Measurements from ENCODE around the gene TRIP13.

Gene TRIP13

GRCh38 chr5:854217-854616 lies 38.5 kb upstream of the TRIP13 start:
- TF ChIP-seq FOXP2 (optimal IDR thresholded peaks at IDR 0.05; ENCODE audit: control extremely low read depth, extremely low read length, insufficient read depth) = no peak
- no peak for TF ChIP-seq POLR2AphosphoS5 (IDR thresholded peaks at IDR 0.05; ENCODE audit: borderline replicate concordance, low read depth, low read length)
- no peak for TF ChIP-seq EZH2 (IDR thresholded peaks at IDR 0.05)
- Histone ChIP-seq H3K9me3 (ENCODE audit: low read depth, low read length) (no peaks in the 10 kb centered on the region), H3K4me3 (no peak overlapping the region), H3K9ac (ENCODE audit: insufficient read length) (no peak overlapping the region), H3K27ac (no peak overlapping the region), H3K36me3 (ENCODE audit: insufficient read depth, low read length) (no peaks in the 10 kb centered on the region)
- no peak for DNase-seq (ENCODE audit: low read depth, low spot score)

- Histone ChIP-seq H3K36me3 (ENCODE audit: insufficient read depth, low read length) (no peaks in the 10 kb centered on the region), H3K27ac (no peak overlapping the region), H3K9ac (ENCODE audit: insufficient read length) (no peak overlapping the region), H3K9me3 (ENCODE audit: low read depth, low read length) (no peaks in the 10 kb centered on the region), H3K4me3 (no peak overlapping the region)
- TF ChIP-seq EZH2 (IDR thresholded peaks at IDR 0.05) = no peak
- no peak for TF ChIP-seq FOXP2 (optimal IDR thresholded peaks at IDR 0.05; ENCODE audit: control extremely low read depth, extremely low read length, insufficient read depth)
- no peak for TF ChIP-seq POLR2AphosphoS5 (IDR thresholded peaks at IDR 0.05; ENCODE audit: borderline replicate concordance, low read depth, low read length)
- DNase-seq (ENCODE audit: low read depth, low spot score) = no peak
Observed at GRCh38 chr5:854966-855743, 37.5 kb upstream of the TRIP13 start.

GRCh38 chr5:855771-856530 lies 36.7 kb upstream of the TRIP13 start:
- H3K9ac ChIP-seq (ENCODE audit: insufficient read length) = no peak overlapping the region
- no peaks in the 10 kb centered on the region for H3K36me3 ChIP-seq (ENCODE audit: insufficient read depth, low read length)
- H3K4me3 ChIP-seq = no peak overlapping the region
- no peak for TF ChIP-seq FOXP2 (optimal IDR thresholded peaks at IDR 0.05; ENCODE audit: control extremely low read depth, extremely low read length, insufficient read depth)
- TF ChIP-seq EZH2 (IDR thresholded peaks at IDR 0.05) = no peak
- no peak for TF ChIP-seq POLR2AphosphoS5 (IDR thresholded peaks at IDR 0.05; ENCODE audit: borderline replicate concordance, low read depth, low read length)
- no peaks in the 10 kb centered on the region for H3K9me3 ChIP-seq (ENCODE audit: low read depth, low read length)
- H3K27ac ChIP-seq = no peak overlapping the region
- DNase-seq (ENCODE audit: low read depth, low spot score) = no peak

- H3K36me3 ChIP-seq (ENCODE audit: insufficient read depth, low read length) = no peaks in the 10 kb centered on the region
- no peak for DNase-seq (ENCODE audit: low read depth, low spot score)
- no peak overlapping the region for H3K4me3 ChIP-seq
- no peak for TF ChIP-seq POLR2AphosphoS5 (IDR thresholded peaks at IDR 0.05; ENCODE audit: borderline replicate concordance, low read depth, low read length)
- TF ChIP-seq EZH2 (IDR thresholded peaks at IDR 0.05) = no peak
- TF ChIP-seq FOXP2 (optimal IDR thresholded peaks at IDR 0.05; ENCODE audit: control extremely low read depth, extremely low read length, insufficient read depth) = no peak
- no peak overlapping the region for H3K27ac ChIP-seq
- no peaks in the 10 kb centered on the region for H3K9me3 ChIP-seq (ENCODE audit: low read depth, low read length)
- H3K9ac ChIP-seq (ENCODE audit: insufficient read length) = no peak overlapping the region
Observed at GRCh38 chr5:856531-857425, 35.9 kb upstream of the TRIP13 start.

GRCh38 chr5:858726-859125 lies 34.0 kb upstream of the TRIP13 start:
- no peak for TF ChIP-seq EZH2 (IDR thresholded peaks at IDR 0.05)
- no peak for TF ChIP-seq POLR2AphosphoS5 (IDR thresholded peaks at IDR 0.05; ENCODE audit: borderline replicate concordance, low read depth, low read length)
- TF ChIP-seq FOXP2 (optimal IDR thresholded peaks at IDR 0.05; ENCODE audit: control extremely low read depth, extremely low read length, insufficient read depth) = no peak
- no peaks in the 10 kb centered on the region for H3K9me3 ChIP-seq (ENCODE audit: low read depth, low read length)
- H3K36me3 ChIP-seq (ENCODE audit: insufficient read depth, low read length) = peaks cover 7% of the 10 kb centered on the region; the same call in 1 of the 2 replicates
- no peak overlapping the region for H3K27ac ChIP-seq
- no peak overlapping the region for H3K4me3 ChIP-seq
- H3K9ac ChIP-seq (ENCODE audit: insufficient read length) = no peak overlapping the region
- no peak for DNase-seq (ENCODE audit: low read depth, low spot score)

- no peak for DNase-seq (ENCODE audit: low read depth, low spot score)
- Histone ChIP-seq H3K27ac (no peak overlapping the region), H3K9me3 (ENCODE audit: low read depth, low read length) (no peaks in the 10 kb centered on the region), H3K4me3 (no peak overlapping the region), H3K36me3 (ENCODE audit: insufficient read depth, low read length) (peaks cover 10% of the 10 kb centered on the region; the same call in 1 of the 2 replicates), H3K9ac (ENCODE audit: insufficient read length) (no peak overlapping the region)
- no peak for TF ChIP-seq EZH2 (IDR thresholded peaks at IDR 0.05)
- no peak for TF ChIP-seq FOXP2 (optimal IDR thresholded peaks at IDR 0.05; ENCODE audit: control extremely low read depth, extremely low read length, insufficient read depth)
- no peak for TF ChIP-seq POLR2AphosphoS5 (IDR thresholded peaks at IDR 0.05; ENCODE audit: borderline replicate concordance, low read depth, low read length)
Observed at GRCh38 chr5:859391-859790, 33.3 kb upstream of the TRIP13 start.

- Histone ChIP-seq H3K9ac (ENCODE audit: insufficient read length) (no peak overlapping the region), H3K36me3 (ENCODE audit: insufficient read depth, low read length) (peaks cover 10% of the 10 kb centered on the region; the same call in 1 of the 2 replicates), H3K27ac (no peak overlapping the region), H3K4me3 (no peak overlapping the region), H3K9me3 (ENCODE audit: low read depth, low read length) (no peaks in the 10 kb centered on the region)
- no peak for DNase-seq (ENCODE audit: low read depth, low spot score)
- no peak for TF ChIP-seq POLR2AphosphoS5 (IDR thresholded peaks at IDR 0.05; ENCODE audit: borderline replicate concordance, low read depth, low read length)
- TF ChIP-seq EZH2 (IDR thresholded peaks at IDR 0.05) = no peak
- no peak for TF ChIP-seq FOXP2 (optimal IDR thresholded peaks at IDR 0.05; ENCODE audit: control extremely low read depth, extremely low read length, insufficient read depth)
Observed at GRCh38 chr5:859798-860296, 32.8 kb upstream of the TRIP13 start.
